Ramos (cell line): ENCODE results near the gene OR5AS1.
"Not testable (repeated sequence)": the region's sequence is repeated elsewhere in the genome, so short reads cannot be mapped to it uniquely, and the experiment has no call there.

Source experiments
- in situ Hi-C: fragments of 300-500 bp; cut with MboI; formaldehyde crosslinking; loops from one replicate; pipeline ENCODE4 v1.14.3; 2022; ENCODE audit warnings: low sequenced_read_pairs; ENCODE audit not compliant: unreplicated experiment

The OR5AS1 gene

DNA sequence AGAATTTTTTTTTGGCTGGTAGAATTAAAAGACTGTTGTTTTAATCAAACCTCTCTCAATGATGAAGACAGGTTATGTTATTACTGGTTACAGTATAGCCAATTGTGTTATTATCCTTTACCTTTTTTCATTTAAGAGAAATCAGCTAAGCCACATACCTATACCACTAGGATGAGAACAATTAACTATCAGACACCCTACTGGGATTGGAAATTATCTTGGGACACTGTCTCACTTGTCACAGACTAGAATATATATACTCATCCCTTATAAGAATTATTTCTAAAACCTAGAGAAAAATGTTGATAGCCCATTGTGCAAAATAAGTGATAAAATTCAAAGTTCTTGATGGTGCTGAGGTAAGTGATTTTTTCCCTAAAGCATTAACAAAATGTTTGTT lies at the start of gene OR5AS1:
Gene OR5AS1 (plus strand): TSS at position 301 of the 400 bp plus-strand sequence. CDS start 2,765 bp downstream, outside the sequence.
- in situ Hi-C loops: no loop called here

DNA sequence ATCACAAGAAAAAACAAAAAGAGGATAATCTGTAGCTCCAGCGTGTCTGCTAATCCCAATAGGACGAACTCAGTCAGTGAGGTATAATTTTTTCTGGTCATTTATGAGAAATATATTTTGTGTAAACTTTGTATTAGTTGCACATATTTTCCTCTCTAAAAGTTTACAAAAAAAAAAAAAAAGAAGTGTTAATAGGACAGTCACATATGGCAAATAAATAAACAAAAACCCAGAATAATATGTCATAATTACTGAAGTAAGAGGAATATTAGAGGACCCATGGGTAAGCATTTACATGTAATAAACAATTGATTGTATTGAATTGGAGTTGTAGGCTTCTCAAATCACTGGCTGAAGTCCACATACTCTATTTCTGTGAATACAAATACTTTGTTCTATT lies 32.9 kb upstream of the OR5AS1 start, which contains the start of gene OR5F1:
Gene OR5F1 (minus strand): TSS at position 101 of the 400 bp plus-strand sequence. CDS start 0 bp downstream, at position 101.
- in situ Hi-C loops: no loop called here

DNA sequence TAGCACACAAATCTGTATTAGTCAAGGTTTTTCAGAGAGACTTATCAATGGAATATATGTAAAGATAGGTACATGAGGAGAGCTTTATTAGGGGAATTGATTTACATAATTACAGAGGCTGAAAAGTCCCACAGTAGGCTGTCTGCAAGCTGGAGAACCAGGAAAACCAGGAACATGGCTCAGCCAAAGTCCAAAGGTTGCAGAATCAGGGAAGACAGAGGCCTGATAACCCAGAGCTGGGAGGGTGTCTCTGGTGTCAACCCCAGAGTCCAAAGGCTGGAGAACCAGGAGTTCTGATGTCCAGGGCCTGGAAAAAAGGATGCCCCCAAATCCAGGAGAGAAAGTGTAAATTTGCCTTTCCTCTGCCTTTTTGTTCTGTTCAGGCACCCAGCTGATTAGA lies 16.7 kb upstream of the OR5AS1 start:
- in situ Hi-C loops: no loop called here

DNA sequence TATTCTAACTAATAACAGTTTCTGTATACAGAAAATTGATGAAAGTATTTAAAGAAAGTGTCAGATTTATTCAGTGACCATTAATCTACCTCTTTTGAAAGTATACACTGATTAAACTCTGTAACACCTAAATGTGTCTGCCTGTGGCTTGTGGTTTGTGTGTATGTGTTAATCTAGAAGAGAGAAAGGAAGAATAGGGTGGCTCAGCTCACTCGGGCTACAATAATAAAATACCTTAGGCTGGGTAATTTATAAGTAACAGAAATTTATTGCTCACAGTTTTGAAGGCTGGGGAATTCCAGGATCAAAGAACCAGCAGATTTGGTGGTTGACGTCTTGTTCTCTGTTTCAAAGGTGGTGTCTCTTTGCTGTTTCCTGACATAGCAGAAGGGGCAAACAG lies 13.6 kb upstream of the OR5AS1 start:
- in situ Hi-C loops: no loop called here

DNA sequence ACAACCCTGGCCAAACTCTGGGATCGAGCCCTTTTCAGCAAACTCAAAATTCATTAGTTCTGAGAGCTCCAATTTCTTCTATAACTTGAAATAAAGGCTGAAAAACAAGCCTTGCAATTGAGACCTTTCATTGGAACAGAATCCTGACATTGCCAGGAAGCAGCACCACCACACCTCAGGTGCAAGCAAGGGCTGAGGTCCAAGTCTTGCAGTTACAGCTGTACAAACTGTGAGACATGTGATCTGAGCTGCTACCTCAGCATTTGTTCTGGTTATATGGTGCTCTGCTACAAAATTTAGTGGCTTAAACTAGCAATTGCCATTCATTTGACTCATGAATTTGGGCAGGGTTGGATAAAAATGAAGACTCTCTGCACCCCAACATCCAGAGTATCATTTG lies 18.1 kb downstream of the OR5AS1 start:
- in situ Hi-C loops: no loop called here

DNA sequence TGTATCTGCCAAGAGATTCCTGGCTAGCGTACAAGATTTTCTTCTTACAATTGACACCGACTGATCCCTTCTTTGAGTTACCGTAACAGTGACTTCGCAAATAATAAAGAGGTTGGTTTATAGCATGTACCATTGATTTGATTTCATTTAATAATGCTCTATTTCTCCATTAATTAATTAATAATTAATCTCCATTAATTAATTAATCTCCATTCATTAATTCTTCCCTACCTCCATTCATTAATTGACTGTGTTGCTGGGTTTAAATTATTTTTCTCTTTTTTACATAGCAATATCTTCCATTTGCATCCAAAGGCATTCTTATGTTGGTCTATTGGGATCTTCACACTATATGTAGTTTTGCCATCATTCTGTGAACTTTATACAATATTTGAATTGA lies 21.0 kb downstream of the OR5AS1 start:
- in situ Hi-C loops: no loop called here

DNA sequence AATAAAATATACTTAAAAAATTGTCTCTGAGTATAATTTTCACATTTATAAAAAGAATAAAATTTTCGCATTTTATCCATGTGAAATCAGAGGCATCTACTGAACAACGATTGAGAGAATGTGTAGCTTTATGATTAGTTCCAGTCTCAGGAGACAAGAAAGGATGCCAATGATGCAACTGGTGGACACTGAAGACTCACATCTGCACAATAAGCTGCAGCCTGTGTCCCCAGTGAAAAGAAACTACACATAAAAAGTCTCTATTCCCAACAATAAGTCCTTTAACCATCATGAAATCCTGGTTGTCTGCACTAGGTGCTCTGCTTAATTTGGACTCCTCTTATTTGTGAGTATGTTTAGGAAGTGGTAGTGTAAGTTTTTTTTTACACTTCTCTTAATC lies 22.0 kb downstream of the OR5AS1 start:
- in situ Hi-C loops: no loop called here

DNA sequence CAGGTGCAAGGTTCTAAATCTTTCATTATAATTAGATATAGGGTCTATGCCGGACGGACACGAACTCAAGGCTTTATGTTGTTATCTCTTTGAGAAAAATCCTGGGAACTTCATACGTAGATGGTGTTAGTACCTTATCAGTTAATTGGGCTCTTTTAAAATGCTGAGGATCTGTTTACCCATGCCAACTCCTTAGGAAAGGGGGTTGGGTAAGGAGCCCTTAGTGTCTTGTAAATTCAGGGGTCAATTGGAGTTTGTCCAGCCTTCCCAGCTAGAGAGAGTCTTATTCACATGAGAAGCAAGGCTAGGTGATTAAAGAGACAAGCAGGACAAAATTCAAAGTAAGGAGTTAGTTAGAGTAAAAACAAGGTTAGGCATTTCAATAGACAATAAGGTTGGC lies 28.9 kb downstream of the OR5AS1 start:
- in situ Hi-C loops: not testable (repeated sequence)

DNA sequence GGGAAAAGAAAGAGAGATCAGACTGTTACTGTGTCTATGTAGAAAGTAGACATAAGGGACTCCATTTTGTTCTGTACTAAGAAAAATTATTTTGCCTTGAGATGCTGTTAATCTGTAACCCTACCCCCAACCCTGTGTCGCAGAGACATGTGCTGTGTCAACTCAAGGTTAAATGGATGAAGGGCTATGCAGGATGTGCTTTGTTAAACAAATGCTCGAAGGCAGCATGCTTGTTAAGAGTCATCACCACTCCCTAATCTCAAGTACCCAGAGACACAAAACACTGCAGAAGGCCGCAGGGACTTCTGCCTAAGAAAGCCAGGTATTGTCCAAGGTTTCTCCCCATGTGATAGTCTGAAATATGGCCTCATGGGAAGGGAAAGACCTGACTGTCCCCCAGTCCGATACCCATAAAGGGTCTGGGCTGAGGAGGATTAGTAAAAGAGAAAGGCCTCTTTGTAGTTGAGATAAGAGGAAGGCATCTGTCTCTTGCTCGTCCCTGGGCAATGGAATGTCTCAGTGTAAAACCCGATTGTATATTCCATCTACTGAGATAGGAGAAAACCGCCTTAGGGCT lies 30.3 kb downstream of the OR5AS1 start:
- in situ Hi-C loops: not testable (repeated sequence)

DNA sequence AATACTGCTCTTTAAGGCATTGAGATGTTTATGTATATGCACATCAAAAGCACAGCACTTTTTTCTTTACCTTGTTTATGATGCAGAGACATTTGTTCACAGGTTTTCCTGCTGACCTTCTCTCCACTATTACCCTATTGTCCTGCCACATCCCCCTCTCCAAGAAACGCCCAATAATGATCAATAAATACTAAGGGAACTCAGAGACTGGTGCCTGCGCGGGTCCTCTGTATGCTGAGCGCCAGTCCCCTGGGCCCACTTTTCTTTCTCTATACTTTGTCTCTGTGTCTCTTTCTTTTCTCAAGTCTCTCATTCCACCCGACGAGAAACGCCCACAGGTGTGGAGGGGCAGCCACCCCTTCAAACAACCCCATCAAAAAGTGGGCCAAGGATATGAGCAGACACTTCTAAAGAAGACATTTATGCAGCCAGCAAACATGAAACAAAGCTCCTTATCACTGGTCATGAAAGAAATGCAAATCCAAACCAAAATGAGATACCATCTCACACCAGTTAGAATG lies 30.9 kb downstream of the OR5AS1 start:
- in situ Hi-C loops: not testable (repeated sequence)

DNA sequence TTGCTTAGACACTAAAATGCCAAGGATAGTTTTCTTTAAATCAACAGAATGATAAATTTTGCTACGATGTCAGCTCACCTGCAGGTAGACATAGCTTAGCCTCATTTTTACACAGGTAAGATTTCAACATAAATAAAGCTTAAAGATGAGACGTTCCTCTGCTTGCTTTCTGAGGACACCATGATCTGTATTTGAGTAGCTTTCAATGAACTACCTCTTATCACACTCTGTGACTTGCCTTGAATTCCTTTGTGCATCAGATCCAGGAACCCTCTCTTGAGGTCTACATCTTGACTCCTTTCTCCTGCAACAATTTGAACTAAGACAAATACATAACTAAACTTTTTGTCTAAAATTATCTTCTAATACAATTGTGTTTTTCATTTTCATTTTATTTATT lies 39.5 kb downstream of the OR5AS1 start:
- in situ Hi-C loops: no loop called here
